Activated CD8-positive, alpha-beta T cell treated with anti-CD3 and anti-CD28 coated beads for 36 hours (primary cell): Measurements from ENCODE around the gene PCNX2. TPM values are rescaled to one million over a fixed set of nuclear protein-coding genes. Genes with fewer than 3 reads are reported as not detected.

Experiments
- ATAC-seq: fragments of 200-7000 bp; cut with Tn5 transposase; one replicate; pipeline ENCODE4 v1.10.0; 2021; ENCODE audit warnings: mild to moderate bottlenecking, moderate library complexity
- CTCF ChIA-PET: fragments of 350-600 bp; sonication (Branson Sonifier 250); formaldehyde crosslinking; loops from one replicate; lab custom pipeline; 2021; ENCODE audit warnings: antibody characterized with exemption; lab: Charles Lee
- POLR2A ChIA-PET: fragments of 350-600 bp; sonication (Branson Sonifier 250); formaldehyde crosslinking; loops from one replicate; lab custom pipeline; 2021; ENCODE audit warnings: antibody characterized with exemption; lab: Charles Lee
- DNase-seq: peaks from one replicate; pipeline ENCODE4 v3.0.0-alpha.2; 2020
- H3K27ac Mint-ChIP-seq: one replicate; pipeline ENCODE4 v1.8.0; 2021; ENCODE audit warnings: mild to moderate bottlenecking, mixed read lengths
- H3K27me3 Mint-ChIP-seq: one replicate; pipeline ENCODE4 v1.8.0; 2021; ENCODE audit warnings: mixed read lengths
- H3K36me3 Mint-ChIP-seq: one replicate; pipeline ENCODE4 v1.8.0; 2021; ENCODE audit warnings: low read depth, mixed read lengths
- H3K4me1 Mint-ChIP-seq: one replicate; pipeline ENCODE4 v1.8.0; 2021; ENCODE audit warnings: low read depth, mixed read lengths
- H3K4me3 Mint-ChIP-seq: one replicate; pipeline ENCODE4 v1.8.0; 2021; ENCODE audit warnings: mild to moderate bottlenecking, moderate library complexity, mixed read lengths
- H3K9me3 Mint-ChIP-seq: one replicate; pipeline ENCODE4 v1.8.0; 2021; ENCODE audit warnings: mixed read lengths
- intact Hi-C: fragments of 100-400 bp; cut with micrococcal nuclease; formaldehyde crosslinking; loops from one replicate; pipeline ENCODE4 v1.10.0; 2022
- total RNA-seq, 2 experiments: library from RNA; stranded (reverse); gene quantifications; one replicate each; pipeline ENCODE4 v1.2.3, GENCODE V29; 2021
- TF ChIP-seq, protein P1 (sequence below): fragments of 200-600 bp; IDR thresholded peaks from one replicate; pipeline ENCODE4 v1.8.0; 2022; ENCODE audit warnings: antibody characterized with exemption, mild to moderate bottlenecking

Gene PCNX2
- total RNA-seq, 2 experiments from 2014 or later: 14.4 to 14.9 TPM

- ChIA-PET POLR2A (no interaction called here), CTCF (interaction anchor here (1.3 kb wide), 1 partner anchor 9 kb away, joined by 4 read pairs; no protein-coding TSS in a partner anchor)
- Mint-ChIP-seq H3K9me3 (peaks cover 4% of the 10 kb centered on the region), H3K27me3 (no peaks in the 10 kb centered on the region), H3K4me1 (no peaks in the 10 kb centered on the region), H3K4me3 (no peak overlapping the region), H3K36me3 (peaks cover 51% of the 10 kb centered on the region), H3K27ac (no peak overlapping the region)
- intact Hi-C loops: no loop called here
- ATAC-seq: no peak
- TF ChIP-seq, protein P1, sequence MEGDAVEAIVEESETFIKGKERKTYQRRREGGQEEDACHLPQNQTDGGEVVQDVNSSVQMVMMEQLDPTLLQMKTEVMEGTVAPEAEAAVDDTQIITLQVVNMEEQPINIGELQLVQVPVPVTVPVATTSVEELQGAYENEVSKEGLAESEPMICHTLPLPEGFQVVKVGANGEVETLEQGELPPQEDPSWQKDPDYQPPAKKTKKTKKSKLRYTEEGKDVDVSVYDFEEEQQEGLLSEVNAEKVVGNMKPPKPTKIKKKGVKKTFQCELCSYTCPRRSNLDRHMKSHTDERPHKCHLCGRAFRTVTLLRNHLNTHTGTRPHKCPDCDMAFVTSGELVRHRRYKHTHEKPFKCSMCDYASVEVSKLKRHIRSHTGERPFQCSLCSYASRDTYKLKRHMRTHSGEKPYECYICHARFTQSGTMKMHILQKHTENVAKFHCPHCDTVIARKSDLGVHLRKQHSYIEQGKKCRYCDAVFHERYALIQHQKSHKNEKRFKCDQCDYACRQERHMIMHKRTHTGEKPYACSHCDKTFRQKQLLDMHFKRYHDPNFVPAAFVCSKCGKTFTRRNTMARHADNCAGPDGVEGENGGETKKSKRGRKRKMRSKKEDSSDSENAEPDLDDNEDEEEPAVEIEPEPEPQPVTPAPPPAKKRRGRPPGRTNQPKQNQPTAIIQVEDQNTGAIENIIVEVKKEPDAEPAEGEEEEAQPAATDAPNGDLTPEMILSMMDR: no peak
- no peak for DNase-seq
These were observed 123.3 kb downstream of the PCNX2 start for GRCh38 chr1:233172201-233172600.

DNA sequence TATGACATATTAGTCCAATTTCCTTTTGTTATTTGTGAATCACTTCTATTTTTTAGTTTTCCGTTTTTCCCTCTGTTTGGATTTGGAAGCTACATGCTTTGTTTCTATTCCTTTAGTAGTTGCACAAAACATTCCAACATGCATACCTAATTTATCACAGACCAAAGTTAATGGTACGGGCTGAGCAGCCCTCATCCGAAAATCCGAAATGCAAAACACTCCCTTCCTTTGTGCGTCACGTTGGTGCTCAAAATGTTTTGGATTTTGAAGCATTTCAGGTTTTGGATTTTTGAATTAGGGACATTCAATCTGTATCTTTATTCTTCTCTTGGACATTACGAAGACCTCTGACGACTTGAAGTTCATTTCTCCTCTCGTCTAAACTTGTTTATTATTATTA is 124.8 kb downstream of the PCNX2 start:
- Mint-ChIP-seq H3K36me3 (peaks cover 50% of the 10 kb centered on the region), H3K4me1 (no peaks in the 10 kb centered on the region), H3K9me3 (peaks cover 5% of the 10 kb centered on the region), H3K27ac (no peak overlapping the region), H3K4me3 (no peak overlapping the region), H3K27me3 (no peaks in the 10 kb centered on the region)
- DNase-seq (no peak), ATAC-seq (no peak)
- intact Hi-C loops: no loop called here
- TF ChIP-seq, protein P1: no peak
- CTCF ChIA-PET: no interaction called here
- POLR2A ChIA-PET: no interaction called here

DNA sequence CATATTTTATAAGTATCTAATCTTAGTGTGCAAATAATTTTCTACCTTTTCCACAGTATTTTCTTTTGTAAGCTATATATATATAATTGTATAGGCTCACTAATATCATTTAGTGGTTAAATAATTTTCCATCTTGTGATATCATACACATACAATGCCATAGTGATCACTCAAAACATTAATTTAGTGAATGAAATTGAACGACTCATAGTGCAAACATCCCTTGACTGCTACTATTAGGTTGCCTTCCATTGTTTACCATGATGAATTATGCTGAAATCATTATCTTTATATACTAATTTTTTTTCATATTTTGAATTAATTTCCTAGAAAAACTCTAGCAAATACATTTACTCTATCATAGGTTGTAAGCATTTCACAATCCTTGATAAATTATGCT is 127.1 kb downstream of the PCNX2 start:
- no peaks in the 10 kb centered on the region for H3K27me3 Mint-ChIP-seq
- no peaks in the 10 kb centered on the region for H3K4me1 Mint-ChIP-seq
- H3K4me3 Mint-ChIP-seq: no peak overlapping the region
- TF ChIP-seq, protein P1: no peak
- ATAC-seq (no peak), DNase-seq (no peak)
- ChIA-PET CTCF (no interaction called here), POLR2A (no interaction called here)
- peaks cover 17% of the 10 kb centered on the region for H3K9me3 Mint-ChIP-seq
- no peak overlapping the region for H3K27ac Mint-ChIP-seq
- intact Hi-C loops: no loop called here
- H3K36me3 Mint-ChIP-seq: peaks cover 54% of the 10 kb centered on the region

- POLR2A ChIA-PET: no interaction called here
- ATAC-seq: no peak
- TF ChIP-seq, protein P1: no peak
- Mint-ChIP-seq H3K27me3 (no peaks in the 10 kb centered on the region), H3K4me3 (no peak overlapping the region), H3K36me3 (peaks cover 42% of the 10 kb centered on the region), H3K27ac (no peak overlapping the region), H3K9me3 (peaks cover 15% of the 10 kb centered on the region), H3K4me1 (no peaks in the 10 kb centered on the region)
- intact Hi-C loops: no loop called here
- CTCF ChIA-PET: no interaction called here
- no peak for DNase-seq
These were observed 128.6 kb downstream of the PCNX2 start for GRCh38 chr1:233166896-233167295.

DNA sequence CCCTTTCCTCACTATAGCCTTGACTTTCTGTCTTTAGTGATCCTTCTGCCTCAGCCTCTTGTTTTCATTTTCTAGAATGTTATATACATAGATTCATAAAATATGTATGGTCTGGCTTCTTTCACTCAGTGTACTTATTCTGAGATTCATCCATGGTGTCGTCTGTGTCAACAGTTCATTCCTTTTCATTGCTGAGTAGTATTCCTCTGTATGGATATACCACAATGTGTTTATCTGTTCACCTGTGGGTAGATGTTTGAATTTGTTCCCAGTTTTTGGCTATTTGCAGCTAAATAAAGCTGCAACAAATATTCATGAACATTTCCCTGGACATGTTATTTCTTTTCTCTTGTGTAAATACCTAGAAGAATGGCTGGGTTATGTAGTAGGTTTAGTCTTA is 131.8 kb downstream of the PCNX2 start:
- H3K4me3 Mint-ChIP-seq: no peak overlapping the region
- H3K27ac Mint-ChIP-seq: no peak overlapping the region
- DNase-seq (no peak), ATAC-seq (no peak)
- CTCF ChIA-PET: no interaction called here
- POLR2A ChIA-PET: no interaction called here
- peaks cover 47% of the 10 kb centered on the region for H3K36me3 Mint-ChIP-seq
- H3K27me3 Mint-ChIP-seq: no peaks in the 10 kb centered on the region
- peaks cover 15% of the 10 kb centered on the region for H3K9me3 Mint-ChIP-seq
- TF ChIP-seq, protein P1: no peak
- intact Hi-C loops: no loop called here
- no peaks in the 10 kb centered on the region for H3K4me1 Mint-ChIP-seq
